H1 (cell line): ENCODE data around the gene RABEPK. TPM values are rescaled to one million over a fixed set of nuclear protein-coding genes. Genes with fewer than 3 reads are reported as not detected.

Experiments
- CTCF ChIA-PET: fragments of 300-600 bp; sonication (Branson Sonifier 250); formaldehyde crosslinking; loops from one replicate; lab custom pipeline; 2021; ENCODE audit not compliant: partially characterized antibody; lab: Charles Lee
- POLR2A ChIA-PET: fragments of 300-600 bp; sonication (Branson Sonifier 250); formaldehyde crosslinking; loops from one replicate; lab custom pipeline; 2021; ENCODE audit warnings: inconsistent platforms; ENCODE audit not compliant: partially characterized antibody; lab: Charles Lee
- DNase-seq, 2 experiments: peaks; one replicate each; pipeline versions ENCODE4 v3.0.0 to v3.0.0-alpha.2; 2010 to 2022; ENCODE audit warnings: low spot score in 2 of 2, low read depth in 1 of 2, mixed read lengths in 1 of 2
- FAIRE-seq: peaks from 2 replicates; lab custom pipeline; 2011; peaks lifted over from hg19 to GRCh38; lab: Jason Lieb, UNC
- H2AFZ ChIP-seq: 2 replicates; pipeline ENCODE4 v1.8.1; 2012; ENCODE audit warnings: low read length, inconsistent platforms
- H2AK5ac ChIP-seq: 2 replicates; pipeline ENCODE4 v1.6.1; 2013; ENCODE audit warnings: low read depth, low read length
- H2BK120ac ChIP-seq: replicated peaks from 2 replicates; pipeline ENCODE3; 2013; ENCODE audit warnings: low read depth, low read length, inconsistent platforms
- H2BK12ac ChIP-seq: 2 replicates; pipeline ENCODE4 v1.6.1; 2013; ENCODE audit warnings: low read depth, low read length
- H2BK15ac ChIP-seq: 2 replicates; pipeline ENCODE4 v1.6.1; 2013; ENCODE audit warnings: low read length
- H2BK20ac ChIP-seq: 2 replicates; pipeline ENCODE4 v1.6.1; 2013; ENCODE audit warnings: low read length
- H2BK5ac ChIP-seq: 2 replicates; pipeline ENCODE4 v1.6.1; 2013; ENCODE audit warnings: low read depth, low read length
- H3K14ac ChIP-seq: 2 replicates; pipeline ENCODE4 v1.6.1; 2013; ENCODE audit warnings: inconsistent platforms; ENCODE audit not compliant: insufficient read length
- H3K18ac ChIP-seq: 2 replicates; pipeline ENCODE4 v1.6.1; 2013; ENCODE audit warnings: low read length; ENCODE audit errors: extremely low read depth
- H3K23ac ChIP-seq: 2 replicates; pipeline ENCODE4 v1.6.1; 2013; ENCODE audit warnings: inconsistent platforms; ENCODE audit not compliant: insufficient read length
- H3K23me2 ChIP-seq: 2 replicates; pipeline ENCODE4 v1.6.1; 2013; ENCODE audit warnings: low read depth, low read length
- H3K27ac ChIP-seq: 2 replicates; pipeline ENCODE4 v1.6.1; 2011; ENCODE audit warnings: low read depth, low read length, inconsistent platforms
- H3K27me3 ChIP-seq, 4 experiments: replicated peaks in 1 of 4; 1 replicate in 1 of 4; 2 replicates in 3 of 4; pipeline versions ENCODE4 v1.6.1 to v1.8.1; 2011 to 2013; ENCODE audit warnings: low read length in 3 of 4, mild to moderate bottlenecking in 3 of 4, inconsistent platforms in 2 of 4, mixed read lengths in 2 of 4, moderate library complexity in 1 of 4; ENCODE audit not compliant: control insufficient read depth in 3 of 4, insufficient read depth in 3 of 4; ENCODE audit errors: extremely low read depth in 1 of 4
- H3K36me3 ChIP-seq, 4 experiments: 2 replicates each; pipeline versions ENCODE4 v1.6.1 to v1.8.1; 2011 to 2013; ENCODE audit warnings: mild to moderate bottlenecking in 4 of 4, low read length in 3 of 4, moderate library complexity in 2 of 4, control low read depth in 1 of 4, inconsistent platforms in 1 of 4; ENCODE audit not compliant: insufficient read depth in 4 of 4, control insufficient read depth in 2 of 4
- H3K4ac ChIP-seq: replicated peaks from 2 replicates; pipeline ENCODE3; 2013; ENCODE audit warnings: low read length, low read depth, mixed read lengths, inconsistent platforms; ENCODE audit not compliant: insufficient read length
- H3K4me1 ChIP-seq, 4 experiments: replicated peaks in 1 of 4; 1 replicate in 1 of 4; 2 replicates in 3 of 4; pipeline versions ENCODE4 v1.6.1 to v1.8.1; 2011 to 2013; ENCODE audit warnings: low read length in 3 of 4, inconsistent platforms in 2 of 4, mixed read lengths in 1 of 4; ENCODE audit not compliant: insufficient read depth in 4 of 4, control insufficient read depth in 3 of 4
- H3K4me2 ChIP-seq, 2 experiments: 2 replicates each; pipeline versions ENCODE4 v1.6.1 to v1.8.1; 2011 to 2013; ENCODE audit warnings: low read depth in 2 of 2, low read length in 2 of 2, control low read depth in 1 of 2, inconsistent platforms in 1 of 2, mild to moderate bottlenecking in 1 of 2; ENCODE audit not compliant: insufficient read depth in 1 of 2
- H3K4me3 ChIP-seq, 4 experiments: fragments of 200-600, 300-600 bp in 1 of 4; sonication (generic), shearing (Covaris generic), sonication (Bioruptor Twin) in 1 of 4; 2 replicates each; pipeline versions ENCODE4 v1.5.1 to v1.8.1; 2011 to 2016; ENCODE audit warnings: low read length in 4 of 4, low read depth in 3 of 4, control low read depth in 2 of 4, inconsistent platforms in 2 of 4, mild to moderate bottlenecking in 2 of 4, mixed read lengths in 1 of 4, moderate library complexity in 1 of 4; ENCODE audit not compliant: insufficient read depth in 2 of 4; ENCODE audit errors: extremely low read depth in 1 of 4
- H3K56ac ChIP-seq: replicated peaks from 2 replicates; pipeline ENCODE3; 2013; ENCODE audit warnings: low read depth, mild to moderate bottlenecking, mixed read lengths, low read length, inconsistent platforms; ENCODE audit not compliant: insufficient read length
- H3K79me1 ChIP-seq: 2 replicates; pipeline ENCODE4 v1.6.1; 2013; ENCODE audit warnings: low read depth, low read length, control low read depth
- H3K79me2 ChIP-seq, 2 experiments: 2 replicates each; pipeline versions ENCODE4 v1.6.1 to v1.8.1; 2012 to 2013; ENCODE audit warnings: low read length in 2 of 2, mild to moderate bottlenecking in 2 of 2, inconsistent platforms in 1 of 2; ENCODE audit not compliant: insufficient read depth in 2 of 2, control insufficient read depth in 1 of 2
- H3K9ac ChIP-seq, 4 experiments: replicated peaks in 1 of 4; 1 replicate in 1 of 4; 2 replicates in 3 of 4; pipeline versions ENCODE4 v1.6.1 to v1.8.1; 2011 to 2013; ENCODE audit warnings: low read depth in 3 of 4, low read length in 3 of 4, control low read depth in 2 of 4, mild to moderate bottlenecking in 2 of 4, moderate library complexity in 2 of 4, inconsistent platforms in 1 of 4; ENCODE audit errors: extremely low read depth in 1 of 4
- H3K9me3 ChIP-seq, 2 experiments: 2 replicates each; pipeline versions ENCODE4 v1.6.1 to v1.8.1; 2012 to 2013; ENCODE audit warnings: mild to moderate bottlenecking in 2 of 2, moderate library complexity in 2 of 2, control low read depth in 1 of 2, inconsistent platforms in 1 of 2, low read depth in 1 of 2, low read length in 1 of 2, mixed read lengths in 1 of 2; ENCODE audit not compliant: insufficient read depth in 2 of 2
- H4K20me1 ChIP-seq, 2 experiments: replicated peaks in 1 of 2; 2 replicates each; pipeline versions ENCODE3 to v1.8.1; 2011 to 2013; ENCODE audit warnings: inconsistent platforms in 2 of 2, low read length in 2 of 2, mild to moderate bottlenecking in 1 of 2; ENCODE audit not compliant: insufficient read depth in 2 of 2, control insufficient read depth in 1 of 2
- H4K5ac ChIP-seq: 2 replicates; pipeline ENCODE4 v1.6.1; 2013; ENCODE audit warnings: low read length, low read depth, mixed read lengths, inconsistent platforms; ENCODE audit not compliant: insufficient read length
- H4K8ac ChIP-seq: 2 replicates; pipeline ENCODE4 v1.8.0; 2013; ENCODE audit warnings: mild to moderate bottlenecking, moderate library complexity, low read length, inconsistent platforms; ENCODE audit not compliant: insufficient read depth; ENCODE audit errors: extremely low read depth
- H4K91ac ChIP-seq: replicated peaks from 2 replicates; pipeline ENCODE3; 2013; ENCODE audit warnings: low read length, mixed read lengths, inconsistent platforms; ENCODE audit not compliant: insufficient read length
- ASH2L ChIP-seq: fragments of 200-600, 300-600 bp; sonication (generic); IDR thresholded peaks from one replicate; pipeline ENCODE4 v1.7.1; 2017; ENCODE audit warnings: low read length
- CBX5 ChIP-seq: fragments of 300-800, 300-1000 bp; sonication (generic); IDR thresholded peaks from 2 replicates; pipeline ENCODE4 v1.7.1; 2016; ENCODE audit warnings: antibody characterized with exemption, low read length, low read depth
- CHD1 ChIP-seq: IDR thresholded peaks from 2 replicates; pipeline ENCODE4 v1.6.1; 2012; ENCODE audit warnings: low read depth, low read length, improper control_type of control experiment
- KDM4A ChIP-seq: IDR thresholded peaks from one replicate; pipeline ENCODE4 v1.7.1; 2012; ENCODE audit warnings: low read depth, mild to moderate bottlenecking, moderate library complexity, low read length, inconsistent platforms; ENCODE audit not compliant: severe bottlenecking
- RAD21 ChIP-seq, 2 experiments: IDR thresholded peaks in 1 of 2; conservative IDR thresholded peaks in 1 of 2; 2 replicates each; pipeline ENCODE4 v1.6.1; 2011; ENCODE audit warnings: low read depth in 2 of 2, low read length in 2 of 2, improper control_type of control experiment in 1 of 2, inconsistent platforms in 1 of 2, mild to moderate bottlenecking in 1 of 2, moderate library complexity in 1 of 2
- RFX5 ChIP-seq: IDR thresholded peaks from 2 replicates; pipeline ENCODE4 v1.6.1; 2011; ENCODE audit warnings: low read depth, low read length, improper control_type of control experiment, borderline replicate concordance
- SP2 ChIP-seq: IDR thresholded peaks from 2 replicates; pipeline ENCODE4 v1.6.1; 2012; ENCODE audit warnings: mild to moderate bottlenecking, low read length, inconsistent platforms
- SP4 ChIP-seq: IDR thresholded peaks from 2 replicates; pipeline ENCODE4 v1.6.1; 2012; ENCODE audit warnings: low read length, inconsistent platforms
- SRF ChIP-seq: IDR thresholded peaks from 2 replicates; pipeline ENCODE4 v1.6.1; 2011; ENCODE audit warnings: mild to moderate bottlenecking, low read depth, low read length, moderate library complexity
- TAF7 ChIP-seq: optimal IDR thresholded peaks from 2 replicates; pipeline ENCODE3; 2011; ENCODE audit warnings: low read depth, mild to moderate bottlenecking, inconsistent platforms, low read length, moderate library complexity, borderline replicate concordance
- TBP ChIP-seq: IDR thresholded peaks from 2 replicates; pipeline ENCODE4 v1.6.1; 2011; ENCODE audit warnings: low read depth, low read length, improper control_type of control experiment
- ZNF274 ChIP-seq: IDR thresholded peaks from 2 replicates; pipeline ENCODE4 v1.7.0; 2012; ENCODE audit warnings: low read length, borderline replicate concordance; ENCODE audit errors: extremely low read depth
- WGBS, 2 experiments: shearing (Covaris generic) in 1 of 2; methylation state at CpG; one replicate each; pipeline versions ENCODE4 v1.1.6 to v1.1.7; 2013 to 2015; ENCODE audit warnings: low lambda C conversion rate in 2 of 2, mixed read lengths in 2 of 2, inconsistent platforms in 1 of 2, low coverage in 1 of 2, missing lambda C conversion rate in 1 of 2; ENCODE audit not compliant: insufficient replicate concordance in 2 of 2, insufficient coverage in 1 of 2, insufficient read length in 1 of 2; ENCODE audit errors: extremely low coverage in 1 of 2, missing lambda C conversion rate in 1 of 2; 5-methylcytosine and 5-hydroxymethylcytosine counted together
- polyA plus RNA-seq, 7 experiments: library from polyadenylated mRNA; depleted of rRNA in 3 of 7; stranded (reverse) in 5 of 7; unstranded in 2 of 7; fragments of >200 nt in 5 of 7; fragments of 200-250 nt in 2 of 7; gene quantifications; 1 replicate in 5 of 7; 2 replicates in 1 of 7; 4 replicates in 1 of 7; pipeline versions ENCODE4 v1.2.1 to v1.2.3, GENCODE V29; 2011 to 2013; ENCODE audit warnings: missing spikeins in 2 of 7, mixed read lengths in 2 of 7
- total RNA-seq: library from RNA; stranded (reverse); fragmentation: NEBNext Ultra II Directional; extraction: Animal tissue kit (Norgen Biotek cat#: 25700); gene quantifications from 2 replicates; pipeline ENCODE4 v1.2.1, GENCODE V29; 2021

RABEPK gene
- total and polyA plus RNA-seq, 2 of the 8 experiments (the other 6 are each of a cell fraction or from before 2014, with no cell fraction given), result 26.3 to 34.3 TPM

- no peak overlapping the region for H2BK20ac ChIP-seq
- ChIA-PET CTCF (interaction anchor here (4.3 kb wide), 1 partner anchor 10 kb away, joined by 14 read pairs; no protein-coding TSS in a partner anchor), POLR2A (interaction anchor here (0.7 kb wide), 1 partner anchor 578 kb away, joined by 3 read pairs; no protein-coding TSS in a partner anchor)
- H2BK120ac ChIP-seq, result no peak overlapping the region
- H3K4me1 ChIP-seq, result no peaks in the 10 kb centered on the region
- no peak overlapping the region for H3K27ac ChIP-seq
- H3K23ac ChIP-seq, result no peak overlapping the region
- DNase-seq (no peak), FAIRE-seq (no peak)
- H3K18ac ChIP-seq, result no peak overlapping the region
- H3K9me3 ChIP-seq, result no peaks in the 10 kb centered on the region
- H4K20me1 ChIP-seq, result no peaks in the 10 kb centered on the region
- no peak overlapping the region for H3K14ac ChIP-seq
- H4K91ac ChIP-seq, result no peak overlapping the region
- no peak overlapping the region for H3K9ac ChIP-seq
- no peak overlapping the region for H4K5ac ChIP-seq
- no peak overlapping the region for H3K4ac ChIP-seq
- no peak overlapping the region for H2BK12ac ChIP-seq
- no peaks in the 10 kb centered on the region for H3K79me2 ChIP-seq
- H2BK5ac ChIP-seq, result no peak overlapping the region
- no peak overlapping the region for H3K56ac ChIP-seq
- H3K4me2 ChIP-seq, result no peak overlapping the region
- no peak overlapping the region for H2BK15ac ChIP-seq
- no peak for TF ChIP-seq SP4
- no peak for TF ChIP-seq ZNF274
- TF ChIP-seq KDM4A, result no peak
- no peak for TF ChIP-seq RFX5
- no peak for TF ChIP-seq TAF7
- no peak for TF ChIP-seq RAD21 (IDR thresholded peaks at IDR 0.05 in 1 of 2, conservative IDR thresholded peaks at IDR 0.05 in 1 of 2; ENCODE audit: low read depth in 2 of 2, low read length in 2 of 2)
- TF ChIP-seq ASH2L, result no peak
- TF ChIP-seq SP2, result no peak
- TF ChIP-seq SRF, result no peak
- TF ChIP-seq TBP, result no peak
- no peak for TF ChIP-seq CBX5
- no peak for TF ChIP-seq CHD1
- no peak overlapping the region for H4K8ac ChIP-seq
- H3K79me1 ChIP-seq, result no peaks in the 10 kb centered on the region
- H3K23me2 ChIP-seq, result peaks cover 3% of the 10 kb centered on the region; the same call in 1 of the 2 replicates
- no peaks in the 10 kb centered on the region for H3K36me3 ChIP-seq
- WGBS, 2 experiments, result 91 to 100% methylated on average over 1 to 6 of the region's 6 CpGs
- H3K4me3 ChIP-seq, result no peak overlapping the region
- H2AFZ ChIP-seq, result no peak overlapping the region
- H2AK5ac ChIP-seq, result no peak overlapping the region
- no peaks in the 10 kb centered on the region for H3K27me3 ChIP-seq
Observed at GRCh38 chr9:125246261-125246667, 45.9 kb downstream of the RABEPK start.
